Measurements from ENCODE around the gene NR2F1. TPM values are rescaled to one million over a fixed set of nuclear protein-coding genes. Genes with fewer than 3 reads are reported as not detected.
A peak's percentile ranks its signal among the peaks of the same experiment; 100 is the strongest.

Gene NR2F1
- total and polyA plus RNA-seq, 2 experiments from 2014 or later: not detected

GRCh38 chr5:93637697-93638096 lies 54.7 kb downstream of the NR2F1 start:
- H3K4me3 ChIP-seq: no peak overlapping the region

More at GRCh38 chr5:93637697-93638096, 54.7 kb downstream of the NR2F1 start:
- Histone ChIP-seq H3K9me2 (ENCODE audit: insufficient read depth) (no peaks in the 10 kb centered on the region), H3K4me2 (no peak overlapping the region), H2AFZ (peak overlapping the region; percentile 78; the same call in 1 of the 2 replicates), H3K79me2 (replicated peaks; ENCODE audit: insufficient read depth) (no peaks in the 10 kb centered on the region), H3K27me3 (ENCODE audit: insufficient read depth) (no peaks in the 10 kb centered on the region), H3K27ac (ENCODE audit: low read depth) (no peak overlapping the region), H4K20me1 (replicated peaks; ENCODE audit: insufficient read depth) (no peaks in the 10 kb centered on the region), H3K36me3 (ENCODE audit: insufficient read depth) (no peaks in the 10 kb centered on the region), H3K4me1 (ENCODE audit: insufficient read depth) (no peaks in the 10 kb centered on the region), H3F3A (replicated peaks; ENCODE audit: low read depth) (no peaks in the 10 kb centered on the region)
- Mint-ChIP-seq H3K27ac (no peak overlapping the region), H3K27me3 (ENCODE audit: insufficient read depth, low read depth, poor library complexity) (no peaks in the 10 kb centered on the region), H3K4me3 (no peak overlapping the region), H3K4me1 (no peaks in the 10 kb centered on the region), H3K9me3 (no peaks in the 10 kb centered on the region; the same call in 2 of the 3 replicates), H3K36me3 (ENCODE audit: low read depth) (no peaks in the 10 kb centered on the region)
- TF ChIP-seq, protein P1, sequence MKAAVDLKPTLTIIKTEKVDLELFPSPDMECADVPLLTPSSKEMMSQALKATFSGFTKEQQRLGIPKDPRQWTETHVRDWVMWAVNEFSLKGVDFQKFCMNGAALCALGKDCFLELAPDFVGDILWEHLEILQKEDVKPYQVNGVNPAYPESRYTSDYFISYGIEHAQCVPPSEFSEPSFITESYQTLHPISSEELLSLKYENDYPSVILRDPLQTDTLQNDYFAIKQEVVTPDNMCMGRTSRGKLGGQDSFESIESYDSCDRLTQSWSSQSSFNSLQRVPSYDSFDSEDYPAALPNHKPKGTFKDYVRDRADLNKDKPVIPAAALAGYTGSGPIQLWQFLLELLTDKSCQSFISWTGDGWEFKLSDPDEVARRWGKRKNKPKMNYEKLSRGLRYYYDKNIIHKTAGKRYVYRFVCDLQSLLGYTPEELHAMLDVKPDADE (IDR thresholded peaks at IDR 0.05): no peak
- TF ChIP-seq NANOG (IDR thresholded peaks at IDR 0.05; ENCODE audit: borderline replicate concordance) (no peak), EZH2 (IDR thresholded peaks at IDR 0.05; ENCODE audit: low read depth, unreplicated experiment) (no peak), ZNF114 (CRISPR knock-in tag; IDR thresholded peaks at IDR 0.05) (no peak), CREB1 (CRISPR knock-in tag; IDR thresholded peaks at IDR 0.05; ENCODE audit: low read depth) (no peak), CTCF (conservative IDR thresholded peaks at IDR 0.05; ENCODE audit: low read depth in 2 of 2) (no peak), POLR2AphosphoS5 (IDR thresholded peaks at IDR 0.05; ENCODE audit: low read depth) (no peak), ZNF331 (CRISPR knock-in tag; IDR thresholded peaks at IDR 0.05; ENCODE audit: low read depth) (no peak), STAT1 (IDR thresholded peaks at IDR 0.05; ENCODE audit: unreplicated experiment) (no peak), EZH2phosphoT487 (IDR thresholded peaks at IDR 0.05; ENCODE audit: unreplicated experiment) (no peak), JUNB (IDR thresholded peaks at IDR 0.05; ENCODE audit: unreplicated experiment) (no peak)
- TF ChIP-seq, protein P2, sequence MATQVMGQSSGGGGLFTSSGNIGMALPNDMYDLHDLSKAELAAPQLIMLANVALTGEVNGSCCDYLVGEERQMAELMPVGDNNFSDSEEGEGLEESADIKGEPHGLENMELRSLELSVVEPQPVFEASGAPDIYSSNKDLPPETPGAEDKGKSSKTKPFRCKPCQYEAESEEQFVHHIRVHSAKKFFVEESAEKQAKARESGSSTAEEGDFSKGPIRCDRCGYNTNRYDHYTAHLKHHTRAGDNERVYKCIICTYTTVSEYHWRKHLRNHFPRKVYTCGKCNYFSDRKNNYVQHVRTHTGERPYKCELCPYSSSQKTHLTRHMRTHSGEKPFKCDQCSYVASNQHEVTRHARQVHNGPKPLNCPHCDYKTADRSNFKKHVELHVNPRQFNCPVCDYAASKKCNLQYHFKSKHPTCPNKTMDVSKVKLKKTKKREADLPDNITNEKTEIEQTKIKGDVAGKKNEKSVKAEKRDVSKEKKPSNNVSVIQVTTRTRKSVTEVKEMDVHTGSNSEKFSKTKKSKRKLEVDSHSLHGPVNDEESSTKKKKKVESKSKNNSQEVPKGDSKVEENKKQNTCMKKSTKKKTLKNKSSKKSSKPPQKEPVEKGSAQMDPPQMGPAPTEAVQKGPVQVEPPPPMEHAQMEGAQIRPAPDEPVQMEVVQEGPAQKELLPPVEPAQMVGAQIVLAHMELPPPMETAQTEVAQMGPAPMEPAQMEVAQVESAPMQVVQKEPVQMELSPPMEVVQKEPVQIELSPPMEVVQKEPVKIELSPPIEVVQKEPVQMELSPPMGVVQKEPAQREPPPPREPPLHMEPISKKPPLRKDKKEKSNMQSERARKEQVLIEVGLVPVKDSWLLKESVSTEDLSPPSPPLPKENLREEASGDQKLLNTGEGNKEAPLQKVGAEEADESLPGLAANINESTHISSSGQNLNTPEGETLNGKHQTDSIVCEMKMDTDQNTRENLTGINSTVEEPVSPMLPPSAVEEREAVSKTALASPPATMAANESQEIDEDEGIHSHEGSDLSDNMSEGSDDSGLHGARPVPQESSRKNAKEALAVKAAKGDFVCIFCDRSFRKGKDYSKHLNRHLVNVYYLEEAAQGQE (IDR thresholded peaks at IDR 0.05; ENCODE audit: unreplicated experiment): no peak
- TF ChIP-seq, protein P3, sequence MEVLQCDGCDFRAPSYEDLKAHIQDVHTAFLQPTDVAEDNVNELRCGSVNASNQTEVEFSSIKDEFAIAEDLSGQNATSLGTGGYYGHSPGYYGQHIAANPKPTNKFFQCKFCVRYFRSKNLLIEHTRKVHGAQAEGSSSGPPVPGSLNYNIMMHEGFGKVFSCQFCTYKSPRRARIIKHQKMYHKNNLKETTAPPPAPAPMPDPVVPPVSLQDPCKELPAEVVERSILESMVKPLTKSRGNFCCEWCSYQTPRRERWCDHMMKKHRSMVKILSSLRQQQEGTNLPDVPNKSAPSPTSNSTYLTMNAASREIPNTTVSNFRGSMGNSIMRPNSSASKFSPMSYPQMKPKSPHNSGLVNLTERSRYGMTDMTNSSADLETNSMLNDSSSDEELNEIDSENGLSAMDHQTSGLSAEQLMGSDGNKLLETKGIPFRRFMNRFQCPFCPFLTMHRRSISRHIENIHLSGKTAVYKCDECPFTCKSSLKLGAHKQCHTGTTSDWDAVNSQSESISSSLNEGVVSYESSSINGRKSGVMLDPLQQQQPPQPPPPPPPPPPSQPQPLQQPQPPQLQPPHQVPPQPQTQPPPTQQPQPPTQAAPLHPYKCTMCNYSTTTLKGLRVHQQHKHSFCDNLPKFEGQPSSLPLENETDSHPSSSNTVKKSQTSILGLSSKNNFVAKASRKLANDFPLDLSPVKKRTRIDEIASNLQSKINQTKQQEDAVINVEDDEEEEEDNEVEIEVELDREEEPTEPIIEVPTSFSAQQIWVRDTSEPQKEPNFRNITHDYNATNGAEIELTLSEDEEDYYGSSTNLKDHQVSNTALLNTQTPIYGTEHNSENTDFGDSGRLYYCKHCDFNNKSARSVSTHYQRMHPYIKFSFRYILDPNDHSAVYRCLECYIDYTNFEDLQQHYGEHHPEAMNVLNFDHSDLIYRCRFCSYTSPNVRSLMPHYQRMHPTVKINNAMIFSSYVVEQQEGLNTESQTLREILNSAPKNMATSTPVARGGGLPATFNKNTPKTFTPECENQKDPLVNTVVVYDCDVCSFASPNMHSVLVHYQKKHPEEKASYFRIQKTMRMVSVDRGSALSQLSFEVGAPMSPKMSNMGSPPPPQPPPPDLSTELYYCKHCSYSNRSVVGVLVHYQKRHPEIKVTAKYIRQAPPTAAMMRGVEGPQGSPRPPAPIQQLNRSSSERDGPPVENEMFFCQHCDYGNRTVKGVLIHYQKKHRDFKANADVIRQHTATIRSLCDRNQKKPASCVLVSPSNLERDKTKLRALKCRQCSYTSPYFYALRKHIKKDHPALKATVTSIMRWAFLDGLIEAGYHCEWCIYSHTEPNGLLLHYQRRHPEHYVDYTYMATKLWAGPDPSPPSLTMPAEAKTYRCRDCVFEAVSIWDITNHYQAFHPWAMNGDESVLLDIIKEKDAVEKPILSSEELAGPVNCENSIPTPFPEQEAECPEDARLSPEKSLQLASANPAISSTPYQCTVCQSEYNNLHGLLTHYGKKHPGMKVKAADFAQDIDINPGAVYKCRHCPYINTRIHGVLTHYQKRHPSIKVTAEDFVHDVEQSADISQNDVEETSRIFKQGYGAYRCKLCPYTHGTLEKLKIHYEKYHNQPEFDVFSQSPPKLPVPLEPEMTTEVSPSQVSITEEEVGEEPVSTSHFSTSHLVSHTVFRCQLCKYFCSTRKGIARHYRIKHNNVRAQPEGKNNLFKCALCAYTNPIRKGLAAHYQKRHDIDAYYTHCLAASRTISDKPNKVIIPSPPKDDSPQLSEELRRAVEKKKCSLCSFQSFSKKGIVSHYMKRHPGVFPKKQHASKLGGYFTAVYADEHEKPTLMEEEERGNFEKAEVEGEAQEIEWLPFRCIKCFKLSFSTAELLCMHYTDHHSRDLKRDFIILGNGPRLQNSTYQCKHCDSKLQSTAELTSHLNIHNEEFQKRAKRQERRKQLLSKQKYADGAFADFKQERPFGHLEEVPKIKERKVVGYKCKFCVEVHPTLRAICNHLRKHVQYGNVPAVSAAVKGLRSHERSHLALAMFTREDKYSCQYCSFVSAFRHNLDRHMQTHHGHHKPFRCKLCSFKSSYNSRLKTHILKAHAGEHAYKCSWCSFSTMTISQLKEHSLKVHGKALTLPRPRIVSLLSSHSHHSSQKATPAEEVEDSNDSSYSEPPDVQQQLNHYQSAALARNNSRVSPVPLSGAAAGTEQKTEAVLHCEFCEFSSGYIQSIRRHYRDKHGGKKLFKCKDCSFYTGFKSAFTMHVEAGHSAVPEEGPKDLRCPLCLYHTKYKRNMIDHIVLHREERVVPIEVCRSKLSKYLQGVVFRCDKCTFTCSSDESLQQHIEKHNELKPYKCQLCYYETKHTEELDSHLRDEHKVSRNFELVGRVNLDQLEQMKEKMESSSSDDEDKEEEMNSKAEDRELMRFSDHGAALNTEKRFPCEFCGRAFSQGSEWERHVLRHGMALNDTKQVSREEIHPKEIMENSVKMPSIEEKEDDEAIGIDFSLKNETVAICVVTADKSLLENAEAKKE (CRISPR knock-in tag; IDR thresholded peaks at IDR 0.05): no peak
- ATAC-seq (no peak), DNase-seq (ENCODE audit: low spot score) (no peak)
